ENCODE results near the gene GSG1L. TPM values are rescaled to one million over a fixed set of nuclear protein-coding genes. Genes with fewer than 3 reads are reported as not detected.

Gene GSG1L
- total and polyA plus RNA-seq, 4 donors = not detected

DNA sequence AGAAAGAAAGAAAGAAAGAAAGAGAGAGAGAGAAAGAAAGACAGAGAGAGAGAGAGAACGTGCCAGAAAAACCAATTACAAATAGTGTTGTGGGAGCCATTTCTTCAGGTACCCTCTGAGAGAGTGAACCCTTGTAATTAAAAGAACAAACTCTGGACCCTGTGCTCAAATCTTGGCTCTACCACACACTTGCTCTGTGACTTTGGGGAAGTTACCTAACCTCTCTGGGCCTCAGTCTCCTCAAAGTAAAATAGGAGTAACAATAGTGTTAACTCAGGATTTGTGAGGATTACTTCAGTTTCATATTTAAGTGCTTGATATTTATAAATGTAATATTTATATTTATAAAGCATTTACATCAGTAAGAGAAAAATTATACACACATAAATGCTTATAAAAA lies 139.8 kb downstream of the GSG1L start (continued):
- TF ChIP-seq, protein P1, sequence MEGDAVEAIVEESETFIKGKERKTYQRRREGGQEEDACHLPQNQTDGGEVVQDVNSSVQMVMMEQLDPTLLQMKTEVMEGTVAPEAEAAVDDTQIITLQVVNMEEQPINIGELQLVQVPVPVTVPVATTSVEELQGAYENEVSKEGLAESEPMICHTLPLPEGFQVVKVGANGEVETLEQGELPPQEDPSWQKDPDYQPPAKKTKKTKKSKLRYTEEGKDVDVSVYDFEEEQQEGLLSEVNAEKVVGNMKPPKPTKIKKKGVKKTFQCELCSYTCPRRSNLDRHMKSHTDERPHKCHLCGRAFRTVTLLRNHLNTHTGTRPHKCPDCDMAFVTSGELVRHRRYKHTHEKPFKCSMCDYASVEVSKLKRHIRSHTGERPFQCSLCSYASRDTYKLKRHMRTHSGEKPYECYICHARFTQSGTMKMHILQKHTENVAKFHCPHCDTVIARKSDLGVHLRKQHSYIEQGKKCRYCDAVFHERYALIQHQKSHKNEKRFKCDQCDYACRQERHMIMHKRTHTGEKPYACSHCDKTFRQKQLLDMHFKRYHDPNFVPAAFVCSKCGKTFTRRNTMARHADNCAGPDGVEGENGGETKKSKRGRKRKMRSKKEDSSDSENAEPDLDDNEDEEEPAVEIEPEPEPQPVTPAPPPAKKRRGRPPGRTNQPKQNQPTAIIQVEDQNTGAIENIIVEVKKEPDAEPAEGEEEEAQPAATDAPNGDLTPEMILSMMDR (IDR thresholded peaks at IDR 0.05; ENCODE audit: low read depth, low read length, missing input control) = no peak
- TF ChIP-seq SP1 (IDR thresholded peaks at IDR 0.05) = no peak
- no peak for TF ChIP-seq NR2F2 (IDR thresholded peaks at IDR 0.05)
- TF ChIP-seq HNF4G (IDR thresholded peaks at IDR 0.05) = no peak

DNA sequence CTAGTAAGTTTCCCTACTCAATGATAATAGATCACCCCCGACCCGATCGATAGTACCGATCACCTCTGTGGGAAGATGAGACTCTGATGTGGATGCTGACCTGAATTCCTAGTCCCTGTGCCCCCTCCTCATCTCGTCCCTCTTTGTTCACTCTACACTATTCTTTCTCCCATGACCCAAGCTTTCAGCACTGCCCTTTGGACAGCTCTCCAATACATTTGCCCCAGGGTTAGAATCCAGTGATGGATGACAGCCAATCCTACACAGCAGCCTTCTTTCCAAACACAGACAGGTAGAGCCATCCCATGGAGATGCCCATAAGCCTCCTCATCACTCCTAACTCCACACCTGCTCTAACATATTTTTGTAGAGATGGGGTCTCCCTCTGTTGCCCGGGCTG lies 141.1 kb downstream of the GSG1L start:
- Histone ChIP-seq H3K9ac (ENCODE audit: low read depth in 1 of 2, low read length in 2 of 2) (no peak overlapping the region), H3K27ac (ENCODE audit: low read depth in 1 of 2, low read length in 2 of 2) (no peak overlapping the region), H3K27me3 (ENCODE audit: control insufficient read depth in 4 of 4, insufficient read depth in 4 of 4, low read length in 3 of 4) (peaks cover 0 to 5% (median 0%) of the 10 kb centered on the region in 4 donors), H3K36me3 (ENCODE audit: control insufficient read depth in 4 of 4, insufficient read depth in 3 of 4, low read depth in 1 of 4, low read length in 3 of 4) (no peaks in the 10 kb centered on the region), H3K4me3 (ENCODE audit: low read depth in 1 of 3, low read length in 3 of 3) (no peak overlapping the region), H3K4me1 (ENCODE audit: control insufficient read depth in 4 of 4, insufficient read depth in 4 of 4, low read length in 3 of 4) (no peaks in the 10 kb centered on the region), H3K9me3 (ENCODE audit: control insufficient read depth in 4 of 4, low read length in 3 of 4) (no peaks in the 10 kb centered on the region)
- WGBS = 68% methylated on average over 6 of the region's 6 CpGs
- DNase-seq (ENCODE audit: low spot score) = no peak
- TF ChIP-seq JUND (IDR thresholded peaks at IDR 0.05) = no peak
- no peak for TF ChIP-seq FOXA1 (IDR thresholded peaks at IDR 0.05)
- TF ChIP-seq, protein P2, sequence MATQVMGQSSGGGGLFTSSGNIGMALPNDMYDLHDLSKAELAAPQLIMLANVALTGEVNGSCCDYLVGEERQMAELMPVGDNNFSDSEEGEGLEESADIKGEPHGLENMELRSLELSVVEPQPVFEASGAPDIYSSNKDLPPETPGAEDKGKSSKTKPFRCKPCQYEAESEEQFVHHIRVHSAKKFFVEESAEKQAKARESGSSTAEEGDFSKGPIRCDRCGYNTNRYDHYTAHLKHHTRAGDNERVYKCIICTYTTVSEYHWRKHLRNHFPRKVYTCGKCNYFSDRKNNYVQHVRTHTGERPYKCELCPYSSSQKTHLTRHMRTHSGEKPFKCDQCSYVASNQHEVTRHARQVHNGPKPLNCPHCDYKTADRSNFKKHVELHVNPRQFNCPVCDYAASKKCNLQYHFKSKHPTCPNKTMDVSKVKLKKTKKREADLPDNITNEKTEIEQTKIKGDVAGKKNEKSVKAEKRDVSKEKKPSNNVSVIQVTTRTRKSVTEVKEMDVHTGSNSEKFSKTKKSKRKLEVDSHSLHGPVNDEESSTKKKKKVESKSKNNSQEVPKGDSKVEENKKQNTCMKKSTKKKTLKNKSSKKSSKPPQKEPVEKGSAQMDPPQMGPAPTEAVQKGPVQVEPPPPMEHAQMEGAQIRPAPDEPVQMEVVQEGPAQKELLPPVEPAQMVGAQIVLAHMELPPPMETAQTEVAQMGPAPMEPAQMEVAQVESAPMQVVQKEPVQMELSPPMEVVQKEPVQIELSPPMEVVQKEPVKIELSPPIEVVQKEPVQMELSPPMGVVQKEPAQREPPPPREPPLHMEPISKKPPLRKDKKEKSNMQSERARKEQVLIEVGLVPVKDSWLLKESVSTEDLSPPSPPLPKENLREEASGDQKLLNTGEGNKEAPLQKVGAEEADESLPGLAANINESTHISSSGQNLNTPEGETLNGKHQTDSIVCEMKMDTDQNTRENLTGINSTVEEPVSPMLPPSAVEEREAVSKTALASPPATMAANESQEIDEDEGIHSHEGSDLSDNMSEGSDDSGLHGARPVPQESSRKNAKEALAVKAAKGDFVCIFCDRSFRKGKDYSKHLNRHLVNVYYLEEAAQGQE (IDR thresholded peaks at IDR 0.05) = peak; percentile 94

DNA sequence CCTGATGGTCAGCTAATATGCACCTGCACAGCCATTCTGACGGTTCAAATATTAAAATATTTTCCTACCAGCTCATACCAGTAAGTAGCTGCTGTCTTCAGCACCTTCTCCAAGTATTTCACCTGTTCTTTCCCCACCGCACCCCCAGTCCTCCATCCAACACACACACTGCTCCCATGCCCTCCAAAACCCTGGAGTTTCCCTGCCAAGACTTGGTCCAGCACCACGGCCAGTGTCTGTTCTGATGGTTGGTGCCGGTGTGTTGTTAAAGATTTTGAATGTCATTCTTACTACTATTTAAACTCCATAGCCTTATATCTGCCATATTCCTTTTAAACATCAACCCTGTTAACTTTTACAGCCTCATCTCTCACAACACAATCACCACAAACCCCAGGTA lies 142.4 kb downstream of the GSG1L start:
- DNase-seq (ENCODE audit: low spot score) = no peak
- 59% methylated on average over 4 of the region's 4 CpGs for WGBS
- Histone ChIP-seq H3K9ac (ENCODE audit: low read depth in 1 of 2, low read length in 2 of 2) (no peak overlapping the region), H3K36me3 (ENCODE audit: control insufficient read depth in 4 of 4, insufficient read depth in 3 of 4, low read depth in 1 of 4, low read length in 3 of 4) (no peaks in the 10 kb centered on the region), H3K9me3 (ENCODE audit: control insufficient read depth in 4 of 4, low read length in 3 of 4) (no peaks in the 10 kb centered on the region), H3K4me1 (ENCODE audit: control insufficient read depth in 4 of 4, insufficient read depth in 4 of 4, low read length in 3 of 4) (no peaks in the 10 kb centered on the region), H3K27ac (ENCODE audit: low read depth in 1 of 2, low read length in 2 of 2) (no peak overlapping the region), H3K4me3 (ENCODE audit: low read depth in 1 of 3, low read length in 3 of 3) (no peak overlapping the region), H3K27me3 (ENCODE audit: control insufficient read depth in 4 of 4, insufficient read depth in 4 of 4, low read length in 3 of 4) (peaks cover 0 to 5% (median 0%) of the 10 kb centered on the region in 4 donors)
- no peak for TF ChIP-seq HNF4A (conservative IDR thresholded peaks at IDR 0.05)
- no peak for TF ChIP-seq GABPA (IDR thresholded peaks at IDR 0.05 in 1 of 2, conservative IDR thresholded peaks at IDR 0.05 in 1 of 2)
- TF ChIP-seq EGR1 (IDR thresholded peaks at IDR 0.05; ENCODE audit: low read depth in 2 of 2) = no peak

DNA sequence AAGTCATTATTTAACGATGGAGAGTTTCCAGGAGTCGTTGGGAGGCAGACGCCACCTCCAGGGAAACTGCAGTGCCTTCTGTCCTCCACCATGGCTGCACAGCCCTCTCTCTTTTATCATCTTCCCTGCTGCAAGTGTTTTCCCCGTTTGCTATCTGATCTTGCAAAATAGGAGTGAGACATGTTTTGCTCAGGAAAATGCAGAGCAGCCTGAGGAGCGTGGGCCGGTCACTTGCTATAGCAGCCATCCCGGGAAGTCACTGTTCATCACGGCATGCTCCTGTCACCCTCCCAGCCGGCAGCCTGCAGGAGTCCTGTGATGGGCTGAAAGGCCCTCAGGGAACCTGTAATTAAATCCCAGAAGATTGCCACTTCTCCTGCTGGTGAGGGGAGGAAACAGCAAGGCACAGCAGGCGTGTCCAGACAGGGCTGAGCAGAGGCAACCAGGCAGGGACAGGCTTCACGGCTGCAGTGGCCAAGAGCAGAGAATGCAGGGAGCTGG lies 143.1 kb downstream of the GSG1L start:
- H3K36me3 ChIP-seq (ENCODE audit: control insufficient read depth in 4 of 4, insufficient read depth in 3 of 4, low read depth in 1 of 4, low read length in 3 of 4) = no peaks in the 10 kb centered on the region
- H3K9ac ChIP-seq (ENCODE audit: low read depth in 1 of 2, low read length in 2 of 2) = no peak overlapping the region
- H3K4me1 ChIP-seq (ENCODE audit: control insufficient read depth in 4 of 4, insufficient read depth in 4 of 4, low read length in 3 of 4) = no peaks in the 10 kb centered on the region
- no peak overlapping the region for H3K27ac ChIP-seq (ENCODE audit: low read depth in 1 of 2, low read length in 2 of 2)
- no peaks in the 10 kb centered on the region for H3K9me3 ChIP-seq (ENCODE audit: control insufficient read depth in 4 of 4, low read length in 3 of 4)
- 10% methylated on average over 11 of the region's 11 CpGs for WGBS
- peaks cover 0 to 5% (median 1%) of the 10 kb centered on the region in 4 donors for H3K27me3 ChIP-seq (ENCODE audit: control insufficient read depth in 4 of 4, insufficient read depth in 4 of 4, low read length in 3 of 4)
- no peak for DNase-seq (ENCODE audit: low spot score)
- TF ChIP-seq HNF4A (conservative IDR thresholded peaks at IDR 0.05) = no peak
- no peak for TF ChIP-seq SP1 (IDR thresholded peaks at IDR 0.05)
- TF ChIP-seq JUND (IDR thresholded peaks at IDR 0.05) = no peak
- TF ChIP-seq NR2F2 (IDR thresholded peaks at IDR 0.05) = no peak
- no peak overlapping the region for H3K4me3 ChIP-seq (ENCODE audit: low read depth in 1 of 3, low read length in 3 of 3)
